ENCODE results near the gene ELF3.
"Not testable (repeated sequence)": the region's sequence is repeated elsewhere in the genome, so short reads cannot be mapped to it uniquely, and the experiment has no call there.

The ELF3 gene

GRCh38 chr1:202010180-202011015 is at the start of gene ELF3:
ELF3 (plus strand) TSS chr1:202010587; CDS start chr1:202011137, 550 bp downstream.
- DNase-seq = peak in 1 of 2 experiments; percentile 36

DNA sequence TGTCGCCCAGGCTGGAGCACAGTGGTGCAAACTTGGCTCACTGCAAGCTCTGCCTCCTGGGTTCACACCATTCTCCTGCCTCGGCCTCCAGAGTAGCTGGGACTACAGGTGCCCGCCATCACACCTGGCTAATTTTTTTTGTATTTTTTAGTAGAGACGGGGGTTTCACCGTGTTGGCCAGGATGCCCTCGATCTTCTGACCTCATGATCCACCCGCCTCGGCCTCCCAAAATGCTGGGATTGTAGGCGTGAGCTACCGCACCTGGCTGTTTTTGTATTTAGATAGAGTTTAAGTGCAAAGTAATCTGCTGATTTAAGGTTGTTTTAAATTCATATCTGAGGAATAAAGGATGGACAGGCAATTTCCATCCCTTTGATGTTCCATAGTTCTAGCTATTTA is 48.0 kb upstream of the ELF3 start:
- not testable (repeated sequence) for DNase-seq

GRCh38 chr1:201964261-201964660 is 46.1 kb upstream of the ELF3 start:
- no peak for DNase-seq

GRCh38 chr1:201966171-201966570 is 44.2 kb upstream of the ELF3 start:
- no peak for DNase-seq

GRCh38 chr1:201968202-201968925 is 42.0 kb upstream of the ELF3 start:
- DNase-seq = no peak

DNA sequence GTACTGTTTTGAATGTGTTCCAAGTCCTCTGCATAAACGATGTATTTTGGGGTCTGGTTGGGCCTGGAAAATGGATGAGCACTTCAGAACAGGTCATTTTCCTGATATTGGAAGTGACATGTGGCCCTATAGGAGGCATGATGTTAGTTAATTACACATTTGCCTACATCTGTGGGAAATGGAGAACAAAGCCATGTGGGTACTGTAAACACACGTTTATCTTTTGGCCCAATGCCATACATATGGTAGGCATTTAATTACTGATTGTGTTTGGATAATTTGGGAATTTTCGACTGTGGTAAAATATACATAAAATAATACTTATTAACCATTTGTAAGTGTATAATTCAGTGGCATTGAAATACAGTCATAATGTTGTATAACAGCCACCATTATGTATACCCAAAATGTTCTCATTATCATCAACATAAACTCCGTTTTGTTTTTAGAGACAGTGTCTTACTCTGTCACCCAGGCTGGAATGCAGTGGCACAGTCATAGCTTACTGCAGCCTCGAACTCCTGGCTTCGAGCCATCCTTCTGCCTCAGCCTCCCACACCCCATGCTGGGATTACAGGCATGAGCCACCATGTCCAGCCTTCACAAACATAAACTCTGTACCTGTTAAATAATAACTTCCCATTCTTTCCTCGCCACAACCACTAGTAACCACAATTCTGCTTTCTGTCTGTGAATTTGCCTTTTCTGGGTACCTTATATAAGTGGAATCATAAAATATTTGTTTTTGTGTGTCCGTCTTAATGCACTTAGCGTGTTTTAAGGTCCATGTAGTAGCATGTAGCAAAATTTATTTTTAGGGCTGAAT is 39.8 kb upstream of the ELF3 start:
- DNase-seq = no peak

DNA sequence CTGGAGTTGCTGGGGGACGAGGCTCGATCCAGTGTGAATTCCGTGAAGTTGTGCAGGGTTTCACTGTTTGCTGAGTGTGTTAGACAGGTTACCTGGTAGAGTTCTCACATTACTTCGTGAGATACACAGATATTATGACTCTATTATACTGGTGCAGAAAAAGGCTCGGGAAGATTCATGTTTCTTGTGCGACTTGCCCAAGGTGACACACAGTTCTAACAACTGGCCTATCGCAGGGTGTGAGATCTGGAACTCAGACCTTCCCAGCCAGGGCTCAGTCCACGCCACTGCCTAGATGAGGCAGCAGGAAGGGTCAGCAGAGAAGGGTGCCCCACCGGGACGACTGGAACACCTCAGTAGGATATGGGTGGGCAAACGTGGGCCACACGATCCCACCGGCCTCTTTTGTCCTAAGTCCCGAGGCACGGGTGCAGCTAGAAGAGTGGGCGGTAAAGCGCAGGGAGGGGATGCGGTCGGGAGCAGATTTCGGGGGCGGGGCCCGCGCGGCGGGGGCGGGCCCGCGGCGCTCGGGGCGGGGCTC is 28.2 kb upstream of the ELF3 start:
- peak; percentile 25 to 61 for DNase-seq

DNA sequence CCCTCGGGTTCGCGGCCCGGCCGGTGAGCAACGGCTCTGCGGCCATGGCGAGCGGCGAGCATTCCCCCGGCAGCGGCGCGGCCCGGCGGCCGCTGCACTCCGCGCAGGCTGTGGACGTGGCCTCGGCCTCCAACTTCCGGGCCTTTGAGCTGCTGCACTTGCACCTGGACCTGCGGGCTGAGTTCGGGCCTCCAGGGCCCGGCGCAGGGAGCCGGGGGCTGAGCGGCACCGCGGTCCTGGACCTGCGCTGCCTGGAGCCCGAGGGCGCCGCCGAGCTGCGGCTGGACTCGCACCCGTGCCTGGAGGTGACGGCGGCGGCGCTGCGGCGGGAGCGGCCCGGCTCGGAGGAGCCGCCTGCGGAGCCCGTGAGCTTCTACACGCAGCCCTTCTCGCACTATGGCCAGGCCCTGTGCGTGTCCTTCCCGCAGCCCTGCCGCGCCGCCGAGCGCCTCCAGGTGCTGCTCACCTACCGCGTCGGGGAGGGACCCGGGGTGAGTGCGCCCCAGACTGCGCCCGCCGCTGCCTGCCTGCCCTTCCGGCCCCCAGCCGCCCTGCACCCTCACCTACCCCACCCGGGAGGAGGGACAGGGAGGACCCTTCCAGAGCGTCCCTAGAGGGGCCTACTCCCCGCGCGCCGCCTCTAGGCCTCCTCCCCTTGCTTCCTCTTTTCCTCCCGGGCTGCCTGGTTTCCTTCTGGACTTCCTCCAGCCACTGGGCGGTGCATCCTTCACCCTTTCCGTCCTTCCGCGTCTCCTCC is 27.6 kb upstream of the ELF3 start, which contains the start of gene RNPEP:
Gene RNPEP (plus strand): TSS at position 26 of the 757 bp plus-strand sequence. CDS start 19 bp downstream, at position 45.
- peak; percentile 50 to 69 for DNase-seq

DNA sequence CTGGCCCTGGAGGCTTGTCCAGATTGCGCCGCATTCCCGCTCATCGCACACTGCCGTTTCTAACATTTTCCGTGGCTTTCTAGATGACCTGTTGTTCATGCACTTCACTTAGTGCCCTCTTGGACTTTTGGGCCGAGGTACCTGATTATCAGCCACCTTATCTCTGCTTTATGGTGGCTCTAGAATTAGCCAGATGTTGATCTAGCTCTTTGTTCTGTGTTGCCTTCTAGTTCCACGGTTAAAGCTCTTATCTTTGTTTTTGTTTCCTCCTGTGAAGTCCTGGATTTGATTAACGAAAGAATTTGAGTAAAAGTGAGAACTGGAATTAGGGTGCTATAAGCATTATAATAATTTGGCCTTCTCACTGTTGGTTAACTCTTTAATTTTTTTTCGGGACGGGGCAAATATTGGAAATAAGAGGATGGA is 27.0 kb upstream of the ELF3 start:
- DNase-seq = no peak

DNA sequence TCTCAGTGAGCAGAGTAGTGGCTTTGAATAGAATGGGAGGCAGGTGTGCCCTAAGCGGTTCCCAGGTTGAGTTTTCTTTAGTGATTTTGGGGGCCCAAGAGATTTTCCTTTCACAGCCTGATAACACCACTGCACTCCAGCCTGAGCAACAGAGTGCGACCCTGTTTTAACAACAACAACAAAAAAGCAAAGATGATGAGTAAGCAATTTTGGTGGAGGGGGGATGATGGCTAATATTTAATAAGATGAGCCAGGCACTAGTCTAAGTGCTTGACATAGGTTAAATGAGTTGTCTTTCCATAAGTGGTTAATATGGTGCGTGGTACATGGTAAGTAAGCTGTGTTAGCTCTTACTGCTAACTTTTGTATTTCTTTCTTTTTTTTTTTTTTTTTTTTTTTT is 25.9 kb upstream of the ELF3 start:
- no peak for DNase-seq

- DNase-seq = no peak
These were observed 25.0 kb upstream of the ELF3 start for GRCh38 chr1:201985355-201985754.

- no peak for DNase-seq
These were observed 21.8 kb upstream of the ELF3 start for GRCh38 chr1:201988601-201989000.

DNA sequence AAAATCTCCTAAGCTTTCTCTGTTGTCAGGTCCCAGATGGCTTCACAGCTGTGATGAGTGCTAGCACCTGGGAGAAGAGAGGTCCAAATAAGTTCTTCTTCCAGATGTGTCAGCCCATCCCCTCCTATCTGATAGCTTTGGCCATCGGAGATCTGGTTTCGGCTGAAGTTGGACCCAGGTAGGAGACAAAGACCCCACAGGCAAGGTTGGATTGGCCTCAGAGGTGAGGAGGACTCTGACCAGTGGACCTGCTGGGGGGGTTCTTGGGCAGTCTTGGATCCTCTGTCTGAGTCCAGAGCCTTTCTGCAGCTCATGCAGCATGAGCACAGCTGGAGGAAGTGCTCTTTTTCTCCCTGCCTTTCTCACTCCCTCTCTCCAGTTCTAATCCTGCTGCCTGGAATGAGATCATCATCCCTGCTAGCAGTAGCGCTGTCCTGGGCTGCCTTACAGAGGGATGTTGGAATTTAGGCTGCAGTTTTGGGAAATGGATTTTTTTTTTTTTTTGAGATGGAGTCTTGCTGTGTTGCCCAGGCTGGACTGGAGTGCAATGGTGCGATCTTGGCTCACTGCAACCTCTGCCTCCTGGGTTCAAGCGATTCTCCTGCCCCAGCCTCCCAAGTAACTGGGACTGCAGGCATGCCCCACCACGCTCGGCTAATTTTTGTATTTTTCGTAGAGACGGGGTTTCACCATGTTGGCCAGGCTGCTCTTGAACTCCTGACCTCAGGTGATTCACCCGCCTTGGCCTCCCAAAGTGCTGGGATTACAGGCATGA is 20.8 kb upstream of the ELF3 start:
- no peak for DNase-seq

GRCh38 chr1:201990427-201990826 is 20.0 kb upstream of the ELF3 start:
- DNase-seq = no peak

DNA sequence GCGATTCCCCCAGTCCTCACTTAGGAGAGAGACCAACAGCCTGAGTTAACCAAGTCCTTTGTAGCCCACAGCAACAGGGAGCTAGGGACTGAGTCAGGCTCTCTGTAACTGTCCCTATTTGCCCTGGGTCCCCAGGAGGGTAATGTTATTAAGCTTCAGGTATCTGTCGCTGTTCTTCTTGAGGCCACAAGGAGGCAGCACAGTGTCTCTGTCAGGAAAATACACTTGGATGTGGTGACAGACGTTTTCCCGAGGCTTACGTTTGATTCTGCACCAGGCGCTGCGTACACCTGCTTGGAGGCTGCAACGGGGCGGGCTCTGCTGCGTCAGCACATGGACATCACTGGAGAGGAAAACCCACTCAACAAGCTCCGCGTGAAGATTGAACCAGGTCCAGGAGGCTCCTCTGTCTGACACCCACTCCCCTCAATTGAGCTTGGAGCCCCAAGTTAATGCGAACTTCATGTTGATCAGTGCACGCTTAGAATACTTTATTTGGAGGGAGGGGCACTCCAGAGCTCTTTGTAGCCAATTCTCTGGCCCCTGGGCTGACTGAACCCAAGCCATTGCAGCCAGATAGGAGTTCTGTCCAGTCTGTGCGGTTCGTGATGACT is 10.7 kb upstream of the ELF3 start:
- DNase-seq = peak; percentile 47 to 67

- DNase-seq = no peak
These were observed 7.9 kb upstream of the ELF3 start for GRCh38 chr1:202002507-202002906.

DNA sequence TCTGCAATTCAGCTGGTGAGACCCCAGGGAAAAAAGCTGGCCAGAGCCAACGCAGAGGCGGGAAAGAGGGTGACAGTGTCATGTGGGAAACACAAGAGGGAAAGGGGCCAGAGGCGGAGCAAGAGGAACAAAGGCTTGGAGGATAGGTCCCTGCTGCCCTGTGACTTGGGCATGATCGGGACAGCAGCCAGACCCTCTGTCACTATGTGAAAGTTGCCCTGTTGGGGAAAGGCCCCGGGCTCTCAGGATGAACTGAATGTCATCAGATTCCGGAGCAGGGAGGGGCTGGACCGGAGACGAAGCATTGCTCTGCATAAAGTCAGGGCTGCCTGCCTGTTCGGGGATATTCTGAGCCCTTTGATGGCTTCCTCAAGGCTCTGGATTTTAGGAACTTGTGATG is 5.7 kb upstream of the ELF3 start:
- DNase-seq = no peak

GRCh38 chr1:202005958-202006357 is 4.4 kb upstream of the ELF3 start:
- DNase-seq = no peak

GRCh38 chr1:202007304-202007703 is 3.1 kb upstream of the ELF3 start:
- no peak for DNase-seq

- DNase-seq = no peak
These were observed 2.4 kb upstream of the ELF3 start for GRCh38 chr1:202007805-202008489.
